HG02571 (cell line): ENCODE results near the gene STX8.
A peak's percentile ranks its signal among the peaks of the same experiment; 100 is the strongest.

ENCODE experiments used
- ATAC-seq: cut with Tn5 transposase; IDR thresholded peaks from one replicate; pipeline ENCODE4 v1.9.1; 2021; ENCODE audit warnings: mild to moderate bottlenecking, moderate library complexity; ENCODE audit not compliant: unreplicated experiment

Gene STX8

DNA sequence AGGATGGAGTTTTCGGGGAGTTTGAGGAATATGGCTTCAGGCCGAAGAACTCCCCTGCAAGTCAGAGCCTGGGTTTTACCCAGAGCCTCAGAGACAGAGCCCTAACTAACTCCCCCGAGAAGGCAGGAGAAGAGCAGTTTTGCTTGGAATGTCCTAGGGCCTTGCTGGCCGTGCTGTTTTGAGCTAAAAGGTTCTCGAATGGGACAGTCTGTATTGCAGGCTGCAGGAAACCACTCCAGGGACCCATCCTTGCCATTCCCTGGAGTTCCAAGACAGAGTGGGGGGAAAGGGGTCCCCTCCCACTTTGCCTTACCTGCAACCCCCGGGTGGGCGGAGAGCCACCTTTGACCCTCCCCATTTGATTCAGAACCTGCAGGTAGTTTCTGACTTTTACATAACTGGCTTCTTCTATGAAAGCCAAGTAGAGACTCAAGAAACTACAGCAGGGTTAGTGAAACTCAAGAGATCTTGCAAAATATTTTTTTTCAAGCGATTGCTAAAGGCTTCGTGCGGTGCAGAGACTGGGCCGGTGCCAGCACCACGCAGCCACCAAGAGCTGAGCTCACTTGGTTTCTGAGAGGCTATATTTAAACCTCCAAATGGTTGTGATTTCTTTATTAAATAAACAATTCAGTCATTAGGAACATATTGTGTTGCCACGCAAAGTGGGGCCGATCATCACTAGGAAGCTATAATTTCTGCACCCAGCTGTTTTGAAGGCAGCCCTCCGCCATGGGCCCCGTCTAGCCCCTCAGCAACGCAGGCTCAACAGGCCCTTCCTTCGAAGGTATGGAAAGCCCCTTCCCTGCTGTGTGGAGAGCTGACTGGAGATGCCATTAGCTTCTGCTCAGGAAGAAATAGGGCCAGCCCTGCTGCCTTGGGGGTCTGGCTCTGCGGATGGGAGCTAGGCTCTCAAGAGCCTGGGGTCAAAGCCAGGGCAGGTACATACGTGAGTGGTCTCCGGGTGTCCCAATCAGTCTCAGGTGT lies 331.3 kb downstream of the STX8 start:
- ATAC-seq: no peak

- ATAC-seq: no peak
Measured at GRCh38 chr17:9242983-9243382, 332.6 kb downstream of the STX8 start.

- no peak for ATAC-seq
Measured at GRCh38 chr17:9242497-9242881, 333.1 kb downstream of the STX8 start.

GRCh38 chr17:9241774-9242496 lies 333.7 kb downstream of the STX8 start:
- ATAC-seq: no peak

DNA sequence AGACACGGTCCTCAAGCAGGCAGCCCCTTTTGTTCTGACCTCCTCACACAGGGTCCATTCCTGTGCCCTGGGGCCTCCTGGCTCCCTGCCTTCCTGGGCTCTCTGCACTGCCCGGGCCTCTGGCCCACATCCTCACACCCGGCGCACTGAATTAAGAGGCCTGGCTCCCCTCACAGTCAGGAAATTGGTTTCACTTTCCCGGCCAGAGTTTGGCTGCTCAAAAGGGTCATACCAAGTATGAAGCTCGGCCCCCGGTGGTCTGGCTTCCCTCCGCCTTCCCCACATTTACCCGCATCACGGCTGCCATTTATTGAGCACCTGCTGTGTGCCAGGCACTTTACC lies 334.3 kb downstream of the STX8 start:
- no peak for ATAC-seq

- no peak for ATAC-seq
Measured at GRCh38 chr17:9240659-9241370, 334.8 kb downstream of the STX8 start.

- ATAC-seq: peak; percentile 52
Measured at GRCh38 chr17:9239793-9240658, 335.6 kb downstream of the STX8 start.

DNA sequence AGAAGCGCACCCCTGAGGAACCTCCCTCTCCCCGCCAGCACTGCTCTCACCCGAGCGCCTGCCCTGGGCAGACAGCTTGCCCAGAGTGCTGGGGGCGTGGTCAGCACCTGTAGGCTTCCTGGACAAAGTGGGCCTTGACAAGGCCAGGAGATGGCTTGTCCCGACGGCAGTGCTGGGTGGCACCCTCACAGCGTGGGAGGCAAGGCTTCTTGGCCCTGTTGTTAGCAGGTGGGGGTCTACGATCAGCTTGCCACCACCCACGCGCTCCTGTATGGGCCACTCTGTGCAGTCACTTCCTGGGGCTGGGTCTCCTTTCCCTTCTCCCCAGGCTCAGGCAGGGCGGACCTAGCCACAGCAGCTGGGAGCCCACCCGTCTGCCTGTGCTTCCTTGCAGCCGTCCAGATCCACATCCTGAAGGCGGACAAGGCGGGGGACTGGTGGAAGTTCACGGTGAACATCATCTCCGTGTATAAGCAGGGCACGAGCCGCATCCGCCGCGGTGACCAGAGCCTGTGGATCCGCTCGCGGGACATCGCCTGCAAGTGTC lies 336.3 kb downstream of the STX8 start:
- peak; percentile 6 for ATAC-seq

GRCh38 chr17:9238340-9239245 lies 337.0 kb downstream of the STX8 start:
- ATAC-seq: no peak

GRCh38 chr17:9237661-9238301 lies 337.8 kb downstream of the STX8 start:
- ATAC-seq: no peak

- no peak for ATAC-seq
Measured at GRCh38 chr17:9237053-9237410, 338.6 kb downstream of the STX8 start.

- no peak for ATAC-seq
Measured at GRCh38 chr17:9236286-9237052, 339.2 kb downstream of the STX8 start.

- no peak for ATAC-seq
Measured at GRCh38 chr17:9235346-9235745, 340.3 kb downstream of the STX8 start.

- no peak for ATAC-seq
Measured at GRCh38 chr17:9234389-9234945, 341.2 kb downstream of the STX8 start.

DNA sequence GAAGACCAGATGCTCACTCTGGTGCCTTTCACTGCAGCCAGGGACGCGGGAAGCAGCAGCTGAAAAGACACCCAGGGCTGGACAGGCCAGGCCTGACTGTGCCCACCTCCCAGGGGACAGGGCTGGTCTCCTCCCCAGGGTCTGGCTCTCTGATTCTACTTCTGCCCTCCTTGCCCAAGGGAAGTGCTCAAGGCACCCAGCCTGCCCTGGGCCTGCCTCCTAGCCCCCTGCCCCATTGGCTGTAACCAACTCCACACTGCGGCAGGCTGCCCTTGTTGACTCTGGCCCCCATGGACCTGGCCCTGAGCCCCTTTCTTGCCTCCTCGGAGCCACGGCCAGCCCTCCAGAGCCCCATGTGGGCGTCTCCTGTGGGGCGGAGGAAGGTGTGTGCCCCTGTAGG lies 341.9 kb downstream of the STX8 start:
- no peak for ATAC-seq

GRCh38 chr17:9233271-9233599 lies 342.4 kb downstream of the STX8 start:
- ATAC-seq: no peak

DNA sequence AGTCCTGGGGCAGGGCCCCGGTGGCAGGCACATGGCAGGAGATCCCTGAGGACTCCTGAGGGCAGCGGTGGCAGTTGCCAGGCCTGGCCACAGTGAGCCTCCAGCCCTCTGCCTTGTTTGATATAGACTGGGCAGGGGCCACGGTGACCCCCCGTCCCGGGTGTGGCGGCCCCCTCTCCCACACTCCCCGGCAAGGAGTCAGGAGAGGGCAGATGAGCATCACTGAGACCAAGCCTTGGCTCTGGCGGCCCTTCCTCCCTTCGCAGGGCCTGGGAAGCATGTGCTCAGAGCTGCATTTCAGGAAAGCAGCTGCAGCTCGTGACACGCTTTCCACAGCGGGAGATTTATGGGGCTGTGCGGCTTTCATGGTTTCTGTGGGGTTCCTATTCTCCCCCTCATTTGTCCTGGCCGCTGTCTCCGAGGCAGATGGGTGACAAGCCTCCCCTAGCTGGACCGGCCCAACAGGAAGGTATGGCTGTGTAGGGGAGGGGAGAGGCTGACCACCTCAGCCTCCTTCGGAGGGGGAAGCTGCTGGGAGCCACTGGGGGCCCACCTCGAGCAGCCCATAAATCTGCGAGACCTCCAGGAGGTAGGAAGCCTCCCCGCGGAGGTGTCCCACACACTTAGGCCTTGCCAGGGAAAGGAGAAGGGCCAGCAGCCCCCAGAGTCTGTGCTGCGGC lies 342.9 kb downstream of the STX8 start:
- ATAC-seq: no peak

- ATAC-seq: no peak
Measured at GRCh38 chr17:9232155-9232475, 343.5 kb downstream of the STX8 start.
